Embryonic facial prominence (tissue), 1 donor: Measurements from ENCODE around the gene MAPK11.

Experiments used
- DNase-seq: peaks from one replicate; pipeline ENCODE4 v3.0.0-alpha.2; 2016; ENCODE audit errors: extremely low spot score

Gene MAPK11

DNA sequence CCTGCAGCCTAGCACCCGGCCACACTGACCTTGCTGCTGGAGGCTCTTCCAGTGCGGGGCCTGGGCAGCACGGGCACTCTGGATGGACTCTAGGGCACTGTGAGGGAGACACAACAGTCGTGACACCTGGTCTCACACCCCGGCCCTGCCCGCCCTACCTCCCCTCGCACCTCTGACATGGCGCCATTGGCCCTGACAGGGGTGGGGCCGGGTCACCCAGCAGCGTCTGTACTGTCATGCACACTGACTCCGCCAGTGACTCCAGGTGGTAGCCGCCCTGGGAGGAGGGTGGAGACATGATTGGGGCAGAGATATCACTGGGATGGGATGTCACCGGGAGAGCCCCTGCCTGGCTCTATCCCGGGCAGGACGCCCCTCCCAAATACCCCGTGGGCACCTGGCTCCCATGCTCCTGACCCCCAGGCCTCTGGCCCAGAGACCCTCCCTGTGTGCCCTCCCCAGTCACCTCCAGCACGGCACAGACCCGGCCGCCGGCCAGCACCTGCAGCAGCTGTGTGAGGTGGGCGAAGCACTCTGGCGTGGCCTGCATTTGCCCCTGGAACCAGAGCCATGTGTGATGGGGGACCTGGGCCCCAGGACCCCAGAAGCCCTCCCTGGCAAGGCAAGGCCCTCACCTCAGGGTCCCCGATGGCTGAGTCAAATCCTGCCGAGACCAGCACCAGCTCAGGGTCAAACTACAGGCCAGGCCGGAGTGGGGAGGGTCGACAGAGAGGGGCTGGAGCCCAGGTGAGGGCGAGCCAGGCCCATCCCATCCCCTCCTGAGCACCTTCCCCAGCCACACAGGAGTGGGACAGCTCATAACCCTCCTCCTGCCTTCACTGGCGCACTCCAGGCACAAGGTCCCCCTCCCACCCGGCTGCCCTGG lies 21.7 kb downstream of the MAPK11 start:
- DNase-seq, result no peak

DNA sequence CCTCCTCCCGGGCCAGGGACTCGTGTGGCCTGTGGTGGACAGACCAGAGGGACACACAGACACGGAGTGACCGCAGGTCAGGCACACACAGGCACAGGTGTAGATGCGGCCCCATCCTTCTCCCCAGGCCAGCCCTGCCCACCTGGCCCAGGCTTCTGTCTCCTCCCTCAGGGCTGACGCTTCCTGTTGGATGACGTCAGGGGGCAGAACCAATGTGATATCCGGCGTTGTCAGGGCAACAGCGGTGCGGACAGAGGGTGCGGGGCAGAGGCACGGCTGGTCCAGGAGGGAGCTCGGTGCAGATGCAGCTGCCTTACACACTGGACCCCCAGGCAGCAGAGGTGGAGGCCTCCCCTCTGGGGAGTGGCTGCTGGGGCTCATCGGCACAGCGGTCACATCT lies 22.4 kb downstream of the MAPK11 start:
- no peak for DNase-seq

DNA sequence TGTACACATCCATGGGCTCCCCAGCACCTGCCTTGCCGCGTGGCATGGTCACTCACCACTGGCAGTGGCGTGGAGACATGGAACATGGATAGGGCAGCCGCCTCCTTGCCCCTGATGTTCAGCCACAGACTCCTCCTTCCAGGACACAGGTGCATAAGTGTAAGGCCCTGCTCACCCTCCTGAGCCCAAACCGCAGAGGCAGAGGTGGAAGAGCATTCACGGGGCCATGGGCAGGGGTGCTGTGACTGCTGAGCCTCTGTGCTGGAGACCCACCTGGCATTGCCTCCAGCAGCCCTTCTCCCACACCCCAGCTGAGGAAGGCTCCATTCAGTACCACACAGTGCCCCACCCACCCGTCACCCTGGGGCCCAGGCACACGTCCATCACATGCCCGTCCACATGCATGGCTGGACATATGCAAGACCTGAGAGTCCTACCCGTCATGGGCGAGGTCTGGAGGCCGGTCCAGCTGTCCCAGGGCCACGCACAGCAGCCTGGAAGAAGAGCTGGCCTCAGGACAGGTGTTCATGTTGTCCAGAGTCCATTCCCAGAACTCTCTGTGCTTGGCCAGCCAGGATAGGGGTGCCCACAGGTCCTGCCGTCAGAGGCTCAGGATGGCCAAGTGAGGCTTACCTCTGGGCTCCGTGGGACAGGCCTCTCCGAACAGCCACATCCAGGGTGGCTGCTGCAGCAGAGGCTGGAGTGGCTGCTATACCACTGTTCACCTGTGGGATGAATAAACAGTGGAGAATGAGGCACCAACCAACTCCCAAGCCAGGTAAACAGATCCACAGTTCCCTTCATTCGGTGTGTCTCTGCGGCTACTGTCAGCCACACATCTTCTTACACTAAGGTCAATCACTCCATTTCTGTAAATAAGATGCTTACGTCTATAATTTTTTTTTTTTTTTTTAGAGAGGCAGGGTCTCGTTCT lies 23.7 kb downstream of the MAPK11 start:
- DNase-seq, result no peak

DNA sequence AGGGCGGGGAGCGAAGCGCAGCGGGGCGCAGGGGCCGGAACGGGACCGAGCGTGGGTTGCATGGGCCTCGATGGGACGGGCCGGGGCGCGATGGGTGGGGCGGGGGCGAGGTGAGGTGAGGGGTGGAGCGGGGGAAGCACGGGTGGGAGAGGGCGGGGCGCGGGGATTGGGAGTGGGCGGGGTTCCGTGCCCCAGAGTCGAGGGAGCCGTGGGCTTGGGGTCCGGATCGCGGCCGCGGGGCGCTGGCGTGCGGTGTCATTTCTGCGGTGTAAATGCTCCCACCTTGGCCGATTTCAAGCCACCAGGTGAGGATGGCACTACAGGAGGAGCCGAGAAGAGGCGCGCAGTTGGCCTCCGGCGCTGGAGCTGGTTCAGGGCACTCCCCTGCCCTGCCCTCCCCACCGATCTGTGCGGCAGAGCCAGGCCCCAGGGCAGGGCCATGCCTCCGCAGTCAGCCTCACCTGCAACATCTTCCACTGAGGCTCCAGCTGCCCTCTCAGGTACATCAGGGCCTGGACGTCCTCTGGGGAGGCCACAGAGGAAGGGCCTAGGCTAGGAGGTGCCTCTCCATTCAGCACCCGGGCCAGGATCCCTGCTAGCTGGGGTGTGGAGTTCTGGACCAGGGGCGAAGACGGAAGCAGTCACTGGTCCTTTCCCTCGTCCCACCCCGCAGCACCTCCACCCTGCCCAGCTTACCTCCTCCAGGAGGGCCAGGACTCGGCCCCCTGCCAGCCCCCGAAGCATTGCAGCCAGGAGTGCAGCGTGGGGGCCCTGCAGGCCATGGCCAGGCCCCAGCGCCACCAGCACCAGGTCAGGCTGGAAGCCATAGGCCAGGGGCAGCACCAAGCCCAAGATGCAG lies 24.7 kb downstream of the MAPK11 start:
- no peak for DNase-seq

DNA sequence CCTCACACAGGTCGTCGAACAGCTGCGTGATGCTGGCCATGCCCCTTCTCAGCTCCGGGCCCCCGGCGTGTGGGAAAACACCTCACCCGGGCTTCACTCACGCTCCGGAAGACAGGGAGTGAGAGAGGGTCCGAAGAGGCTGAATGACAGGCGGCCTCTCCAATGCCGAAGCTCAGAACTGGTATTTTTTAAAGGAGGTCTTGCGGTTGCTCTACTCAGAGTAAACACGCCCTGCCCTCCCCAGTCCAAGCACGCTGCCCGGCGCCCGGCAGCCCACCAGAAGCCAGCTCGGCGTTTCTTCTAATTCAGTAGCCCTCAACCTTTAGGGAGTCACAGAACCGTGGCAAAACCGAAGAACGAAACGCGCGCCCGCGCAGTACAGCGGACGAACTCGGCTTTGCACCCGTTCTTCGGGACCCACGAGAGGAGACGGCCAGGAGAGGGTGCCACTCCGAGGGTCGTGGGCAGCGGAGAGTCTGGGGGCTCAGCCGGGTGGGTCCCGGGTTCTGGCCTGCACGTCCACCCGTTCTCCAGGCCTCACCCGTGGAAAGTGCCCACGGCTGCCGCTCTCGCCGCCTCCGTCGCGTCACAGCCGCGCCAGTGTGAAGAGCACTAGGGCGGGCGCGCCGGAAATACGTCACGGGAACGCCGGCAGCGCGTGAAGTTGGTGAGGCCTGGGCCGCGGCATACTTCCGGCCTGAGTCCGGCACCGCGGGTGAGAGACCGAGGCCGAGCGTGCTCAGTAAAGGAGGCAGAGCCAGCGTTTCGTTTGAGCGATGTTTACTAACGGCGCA lies 25.6 kb downstream of the MAPK11 start, which contains the start of gene TUBGCP6:
TSS of gene TUBGCP6 (minus strand) at position 604 of the 794 bp plus-strand sequence. CDS start at position 40, 564 bp downstream.
- DNase-seq, result peak; percentile 82

DNA sequence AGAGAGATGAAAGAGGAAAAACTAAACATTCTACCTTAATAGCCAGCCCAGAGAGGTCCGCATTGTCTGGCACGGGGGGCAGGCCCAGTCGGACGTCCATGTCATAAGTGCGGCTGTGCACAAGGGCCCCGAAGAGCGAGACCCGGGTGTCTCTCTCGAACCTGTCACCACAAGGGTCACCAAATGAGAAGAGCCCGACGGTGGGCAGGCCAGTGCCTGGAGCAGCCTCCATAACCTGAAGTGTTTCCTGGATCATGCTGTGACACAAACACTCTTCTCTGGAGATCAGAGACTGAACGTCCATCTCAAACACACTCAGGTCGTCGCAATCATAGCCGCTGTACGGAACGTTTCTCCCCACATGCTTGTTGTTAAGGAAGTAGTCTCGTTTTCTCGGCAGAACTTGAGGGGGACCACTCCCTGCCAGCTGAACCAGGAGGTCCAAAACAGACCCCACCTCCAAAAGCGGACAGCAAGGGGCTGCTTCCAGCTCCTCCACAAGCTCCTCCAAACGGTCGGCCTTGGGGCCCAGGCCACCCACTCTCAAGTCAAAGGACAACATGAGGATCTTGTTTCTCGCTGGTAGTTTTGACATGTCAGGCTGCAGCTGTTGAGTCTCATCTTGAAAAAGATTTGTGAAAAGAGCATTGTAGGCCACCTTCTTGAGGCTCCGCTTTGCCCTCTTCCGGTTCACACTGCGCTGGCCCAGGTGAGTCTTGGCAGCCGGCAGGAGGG lies 26.3 kb downstream of the MAPK11 start:
- no peak for DNase-seq

DNA sequence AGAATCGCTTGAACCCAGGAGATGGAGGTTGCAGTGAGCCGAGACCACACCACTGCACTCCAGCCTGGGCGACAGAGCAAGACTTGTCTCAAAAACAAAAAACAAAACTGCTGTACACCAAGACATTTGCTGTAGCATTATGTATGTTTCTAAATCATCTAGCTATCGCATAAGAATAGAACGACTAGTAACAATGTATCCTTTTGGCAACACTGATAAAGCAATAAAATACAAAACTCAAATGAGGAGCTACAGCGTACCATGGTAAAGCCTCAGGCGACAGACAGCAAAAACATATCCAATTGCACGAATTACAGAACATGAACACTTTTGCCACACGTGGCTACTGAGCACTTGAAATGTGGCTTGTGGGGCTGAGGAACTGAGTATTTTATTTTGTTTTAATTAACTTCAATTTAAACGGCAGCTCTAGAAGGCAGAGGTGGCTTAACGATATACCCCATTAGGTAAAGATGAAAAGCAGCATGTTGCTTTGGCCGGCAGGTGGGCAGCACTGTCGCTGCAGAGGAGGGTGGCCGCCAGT lies 27.7 kb downstream of the MAPK11 start:
- DNase-seq, result no peak

DNA sequence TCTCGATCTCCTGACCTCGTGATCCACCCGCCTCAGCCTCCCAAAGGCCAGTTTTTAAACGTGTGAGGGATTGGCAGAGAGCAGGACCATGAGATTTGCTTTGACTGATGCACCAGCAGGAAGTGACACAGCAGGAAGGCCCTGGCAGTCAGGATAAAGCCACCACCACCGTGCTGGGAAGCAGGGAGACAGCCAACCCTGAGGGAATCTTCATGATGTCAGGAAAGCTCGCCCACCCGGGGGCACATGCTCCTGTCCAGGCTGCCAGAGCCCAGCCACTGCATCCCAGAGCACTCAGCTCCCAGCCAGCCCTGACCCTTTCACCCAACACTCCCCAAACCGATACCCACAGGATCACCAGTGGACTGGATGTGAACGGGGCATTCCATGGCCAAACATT lies 31.4 kb downstream of the MAPK11 start:
- no peak for DNase-seq

DNA sequence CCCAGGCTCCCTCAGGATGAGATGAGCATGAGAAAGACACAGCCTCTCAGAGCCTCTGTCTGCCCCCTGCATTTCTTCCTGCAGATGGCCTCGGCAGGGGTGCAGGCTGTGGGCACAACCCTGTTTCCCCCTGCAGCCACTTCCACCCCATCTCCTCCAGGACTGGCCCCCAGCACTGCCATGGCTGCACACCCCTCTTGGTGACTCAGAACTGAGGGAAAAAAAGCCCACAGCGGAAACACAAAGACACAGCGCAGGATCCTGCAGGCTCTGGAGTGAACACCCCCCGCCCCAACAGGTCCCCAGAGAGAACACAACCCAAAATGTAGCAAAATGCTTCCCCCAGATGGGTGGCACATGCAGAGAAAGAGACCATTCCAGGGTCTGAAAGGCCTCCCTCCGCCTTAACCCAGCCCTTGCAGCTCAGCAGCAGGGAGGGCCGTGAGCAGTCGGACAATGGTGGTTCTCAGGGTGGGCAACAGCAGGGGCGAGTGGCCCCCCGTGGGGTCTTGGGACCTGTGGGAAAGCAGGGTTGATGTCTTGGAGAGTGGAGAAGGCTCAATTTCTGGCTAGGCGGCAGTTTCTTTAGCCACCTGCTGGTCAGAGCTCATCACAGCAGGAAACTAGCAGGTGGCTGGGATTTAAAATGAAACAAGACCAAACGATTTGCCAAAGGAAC lies 33.3 kb downstream of the MAPK11 start:
- DNase-seq, result no peak

DNA sequence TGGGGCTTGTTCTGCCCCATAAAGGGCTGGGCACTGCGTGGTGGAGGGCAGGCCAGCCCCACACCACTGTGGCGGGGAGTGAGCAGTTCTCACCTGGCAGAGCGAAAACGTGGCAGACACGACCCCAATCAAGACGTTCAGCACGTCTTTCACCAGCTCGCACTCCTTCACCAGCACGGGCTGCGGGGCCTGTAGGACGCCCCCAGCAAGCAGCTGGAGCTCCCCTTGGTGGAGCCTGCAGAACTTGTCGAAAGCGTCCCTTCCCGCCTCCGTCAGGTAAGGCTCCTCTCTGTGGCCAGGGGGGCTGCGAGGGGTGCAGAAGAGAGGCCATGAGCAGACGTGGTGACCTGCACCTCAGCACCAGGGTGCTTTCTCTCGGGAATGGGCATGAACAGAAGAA lies 37.0 kb downstream of the MAPK11 start:
- no peak for DNase-seq

DNA sequence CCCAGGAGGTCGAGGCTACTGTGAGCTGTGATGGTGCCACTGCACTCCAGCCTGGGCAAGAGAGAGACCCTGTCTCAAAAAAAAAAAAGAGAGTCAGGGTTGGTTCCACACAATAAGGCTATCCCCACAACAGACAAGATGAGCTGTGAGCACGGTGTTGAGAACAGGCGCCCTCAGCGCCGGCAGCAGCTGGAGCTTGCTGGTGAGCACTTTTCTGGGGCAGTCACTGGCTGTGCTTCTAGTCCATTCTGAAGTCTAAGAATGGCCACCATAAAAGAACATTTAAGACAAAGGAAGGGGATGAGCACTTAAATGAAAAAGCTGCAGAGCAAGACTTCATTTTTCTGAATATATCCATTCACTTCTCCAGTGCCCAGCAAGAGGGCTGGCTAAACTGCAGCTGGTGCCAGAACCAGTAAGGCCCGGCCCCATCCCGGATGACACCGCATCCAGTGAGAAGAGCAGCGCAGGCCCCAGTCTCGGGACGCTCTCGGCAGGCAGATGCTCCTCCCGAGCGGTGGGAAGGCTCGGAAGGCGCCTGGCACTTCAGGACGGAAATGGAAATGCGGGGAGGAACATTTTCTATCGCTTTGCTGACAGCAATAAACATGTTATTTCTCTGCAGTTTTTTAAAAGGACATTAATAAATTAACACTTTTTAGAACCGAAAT lies 37.6 kb downstream of the MAPK11 start:
- DNase-seq, result no peak

DNA sequence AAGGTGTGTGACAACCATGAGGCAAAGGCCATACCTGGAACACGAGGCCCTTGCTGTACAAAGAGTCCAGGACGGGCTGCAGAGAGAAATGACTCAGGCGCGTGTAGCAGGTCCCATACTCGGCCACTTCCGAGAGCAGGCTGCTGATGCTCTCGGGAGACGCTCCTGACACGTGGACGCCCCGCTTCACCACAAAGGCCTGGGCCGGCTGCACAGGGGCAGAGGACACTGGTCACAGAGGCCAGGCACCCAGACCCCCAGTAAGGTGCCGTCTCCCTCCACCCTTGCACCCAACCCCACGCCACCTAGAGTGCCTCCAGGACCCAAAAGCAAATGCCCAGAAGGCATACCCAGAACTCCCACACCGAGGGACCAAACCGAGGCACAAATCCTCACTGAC lies 40.8 kb downstream of the MAPK11 start:
- DNase-seq, result no peak

DNA sequence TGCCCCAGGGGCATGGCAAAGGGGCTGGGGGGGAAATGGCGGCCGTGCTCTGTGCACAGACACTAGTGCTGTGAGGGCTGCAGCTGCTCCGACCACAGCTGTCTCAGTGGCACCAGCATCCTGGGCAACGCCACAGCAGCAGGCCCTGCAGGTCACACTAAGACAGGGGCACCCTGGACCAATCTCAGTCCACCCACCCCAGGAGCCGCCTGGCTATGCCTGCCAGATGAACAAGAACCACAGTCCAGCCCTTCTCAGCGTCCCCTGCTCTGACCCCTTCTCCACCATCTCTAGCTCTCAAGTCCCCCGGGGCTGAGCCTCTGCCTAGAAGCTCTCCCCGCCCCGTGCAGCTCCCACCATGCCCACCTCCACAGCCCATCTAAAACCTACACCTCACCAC lies 41.8 kb downstream of the MAPK11 start:
- no peak for DNase-seq

DNA sequence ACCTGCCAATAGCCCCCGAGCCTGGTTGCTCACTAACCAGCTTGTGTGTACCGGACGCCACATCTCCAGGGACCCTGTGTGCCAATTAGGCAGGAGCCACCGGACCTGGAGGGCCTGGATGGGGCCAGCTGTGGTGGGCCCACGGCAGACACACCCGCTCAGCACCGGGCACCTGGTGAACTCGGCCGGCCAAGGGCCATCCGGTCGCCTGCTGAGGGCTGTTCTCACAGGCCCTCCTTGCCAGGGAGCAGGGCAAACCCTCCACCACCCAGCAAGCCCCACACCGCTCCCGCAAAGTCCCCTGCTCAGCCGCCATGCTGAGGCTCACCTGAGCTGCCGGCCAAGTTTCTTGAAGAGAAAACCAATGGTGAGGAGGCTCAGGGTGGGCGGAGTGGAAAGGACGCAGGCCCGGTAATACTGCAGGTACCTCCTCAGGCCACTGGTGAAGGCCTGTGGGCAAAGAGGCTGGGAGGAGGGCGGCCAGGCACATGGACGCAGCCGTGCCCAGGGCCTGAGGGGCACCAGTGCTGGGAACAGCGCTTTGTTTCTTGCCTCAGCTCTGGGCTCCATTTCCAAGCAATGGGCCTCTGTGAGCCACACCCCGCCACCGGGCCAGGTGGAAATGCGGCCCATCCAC lies 42.5 kb downstream of the MAPK11 start:
- DNase-seq, result no peak

DNA sequence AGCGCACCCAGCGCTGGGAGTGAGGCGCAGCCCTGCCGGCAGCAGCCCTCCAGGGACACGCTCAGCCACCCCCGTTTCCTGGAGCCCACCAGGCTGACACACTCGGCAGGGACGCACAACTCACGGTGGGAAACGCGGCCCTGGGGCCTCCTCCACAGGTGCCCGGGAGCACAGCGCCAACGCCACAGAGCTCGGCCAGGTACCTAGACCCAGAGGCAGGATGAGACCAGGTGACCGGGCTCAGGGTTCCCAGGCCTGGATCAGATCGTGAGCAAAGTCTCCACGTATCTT lies 43.4 kb downstream of the MAPK11 start:
- DNase-seq, result no peak

DNA sequence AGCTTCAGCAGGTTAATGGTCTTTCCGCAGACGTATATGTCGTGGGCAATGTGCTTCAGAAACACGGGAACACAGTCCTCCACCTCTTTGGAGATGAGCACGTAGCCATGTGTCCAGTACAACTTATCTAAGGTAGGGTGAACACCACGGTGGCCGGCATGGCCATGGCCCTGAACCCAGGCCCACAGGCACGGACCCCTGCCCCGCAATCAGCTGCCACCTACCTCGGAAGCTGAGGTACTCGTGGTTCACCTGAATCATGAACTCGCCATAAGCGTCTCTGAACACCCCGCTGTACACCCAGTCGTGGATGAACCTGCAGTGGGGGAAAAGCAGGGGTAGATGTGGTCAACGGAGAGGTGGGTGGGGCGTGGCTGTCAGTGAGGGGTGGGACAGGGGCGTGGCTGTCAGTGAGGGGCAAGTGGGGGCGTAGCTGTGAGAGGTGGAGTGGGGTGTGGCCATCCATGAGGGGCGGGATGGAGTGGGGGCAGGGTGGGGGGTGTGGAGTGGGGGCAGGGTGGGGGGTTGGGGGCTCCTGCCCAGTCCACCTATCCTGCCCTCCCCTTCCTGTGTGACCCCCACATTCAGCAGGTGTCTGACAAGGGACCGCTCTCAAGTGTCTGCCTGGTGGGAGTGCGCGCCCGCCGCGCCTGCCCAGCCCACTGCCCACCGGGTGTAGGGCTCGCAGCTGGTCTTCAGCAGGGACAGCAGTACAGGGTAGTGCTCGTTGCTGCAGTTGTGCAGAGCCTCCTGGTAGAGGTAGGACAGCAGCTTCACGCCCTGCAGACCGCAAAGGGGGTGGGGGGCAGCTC lies 43.9 kb downstream of the MAPK11 start:
- no peak for DNase-seq

DNA sequence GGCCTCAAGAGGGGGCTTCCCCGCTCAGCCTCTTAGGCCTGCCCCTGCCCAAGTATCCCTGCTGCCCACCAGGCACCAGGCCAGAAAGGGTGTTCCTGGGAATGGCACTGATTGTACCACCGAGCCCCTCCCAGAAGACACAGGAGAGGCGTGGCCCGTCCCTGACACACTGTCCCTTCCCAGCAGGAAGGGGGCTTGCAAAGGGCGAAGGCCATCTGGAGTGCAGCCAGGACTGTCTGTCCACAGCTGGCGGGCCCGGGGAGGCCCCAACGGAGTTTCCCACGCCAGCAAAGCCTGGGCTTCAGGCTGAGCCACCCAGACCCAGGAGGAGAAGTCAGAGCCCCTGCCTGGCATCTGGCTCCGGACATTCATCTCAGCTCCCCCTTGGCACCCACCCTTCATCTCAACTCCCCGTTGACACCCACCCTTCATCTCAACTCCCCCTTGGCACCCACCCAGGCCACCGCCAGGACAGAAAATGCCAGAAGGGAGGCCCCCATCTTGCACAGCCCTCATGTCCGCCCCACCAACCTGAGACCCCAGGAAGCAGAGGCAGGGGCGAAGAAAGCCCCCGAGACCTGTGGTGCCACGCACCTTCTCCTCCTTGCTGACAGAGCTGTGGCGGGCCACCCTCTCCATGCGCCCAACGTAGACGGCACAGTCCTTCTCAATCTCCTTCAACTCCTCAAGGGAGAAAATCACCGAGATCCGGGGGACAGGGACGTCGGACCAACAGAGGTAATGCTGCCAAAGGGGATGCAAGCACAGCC lies 44.8 kb downstream of the MAPK11 start:
- no peak for DNase-seq
